Fibroblast of skin of left quadriceps (primary cell): ENCODE measurements around the gene PDE4D.

Experiments
- DNase-seq, 2 experiments: peaks; one replicate each; pipeline ENCODE4 v3.0.0-alpha.2; 2013; ENCODE audit warnings: low read depth in 2 of 2

PDE4D gene

GRCh38 chr5:59287361-59287760 lies 606.2 kb downstream of the PDE4D start:
- no peak for DNase-seq

GRCh38 chr5:59286510-59286909 lies 607.0 kb downstream of the PDE4D start:
- no peak for DNase-seq

GRCh38 chr5:59285300-59286016 lies 608.1 kb downstream of the PDE4D start:
- no peak for DNase-seq

- DNase-seq = no peak
These were observed 610.8 kb downstream of the PDE4D start for GRCh38 chr5:59282726-59283125.

- DNase-seq = no peak
These were observed 613.5 kb downstream of the PDE4D start for GRCh38 chr5:59279979-59280378.

- DNase-seq = no peak
These were observed 616.6 kb downstream of the PDE4D start for GRCh38 chr5:59276917-59277372.

- no peak for DNase-seq
These were observed 617.2 kb downstream of the PDE4D start for GRCh38 chr5:59276325-59276675.

- no peak for DNase-seq
These were observed 617.8 kb downstream of the PDE4D start for GRCh38 chr5:59275510-59276324.

- DNase-seq = no peak
These were observed 618.4 kb downstream of the PDE4D start for GRCh38 chr5:59275170-59275509.

- no peak for DNase-seq
These were observed 619.4 kb downstream of the PDE4D start for GRCh38 chr5:59274106-59274636.

- DNase-seq = no peak
These were observed 620.6 kb downstream of the PDE4D start for GRCh38 chr5:59272809-59273427.

- DNase-seq = no peak
These were observed 624.6 kb downstream of the PDE4D start for GRCh38 chr5:59268756-59269415.

GRCh38 chr5:59267033-59267432 lies 626.5 kb downstream of the PDE4D start:
- no peak for DNase-seq

GRCh38 chr5:59266410-59266809 lies 627.1 kb downstream of the PDE4D start:
- DNase-seq = no peak

- DNase-seq = no peak
These were observed 628.8 kb downstream of the PDE4D start for GRCh38 chr5:59264639-59265245.

GRCh38 chr5:59264013-59264412 lies 629.5 kb downstream of the PDE4D start:
- DNase-seq = no peak

GRCh38 chr5:59261969-59262368 lies 631.6 kb downstream of the PDE4D start:
- no peak for DNase-seq

GRCh38 chr5:59260973-59261372 lies 632.6 kb downstream of the PDE4D start:
- DNase-seq = no peak

GRCh38 chr5:59260200-59260599 lies 633.3 kb downstream of the PDE4D start:
- DNase-seq = no peak

GRCh38 chr5:59259237-59259636 lies 634.3 kb downstream of the PDE4D start:
- DNase-seq = no peak
